Mesendoderm (in vitro differentiated cells): ENCODE results near the gene BMPR1B.

ENCODE experiments used
- DNase-seq: peaks from one replicate; pipeline ENCODE4 v3.0.0; 2013
- H2AK5ac ChIP-seq: 2 replicates; pipeline ENCODE4 v1.6.1; 2013; ENCODE audit warnings: low read length, inconsistent platforms
- H2BK120ac ChIP-seq: 2 replicates; pipeline ENCODE4 v1.6.1; 2013; ENCODE audit warnings: low read depth, mild to moderate bottlenecking, low read length, moderate library complexity, mixed read lengths
- H2BK15ac ChIP-seq: replicated peaks from 2 replicates; pipeline ENCODE4 v1.6.1; 2013; ENCODE audit warnings: low read depth, mild to moderate bottlenecking, moderate library complexity
- H2BK5ac ChIP-seq: 2 replicates; pipeline ENCODE4 v1.6.1; 2013; ENCODE audit warnings: low read length, inconsistent platforms
- H3K18ac ChIP-seq: 2 replicates; pipeline ENCODE4 v1.6.1; 2013; ENCODE audit warnings: mild to moderate bottlenecking, low read length, mixed read lengths
- H3K23ac ChIP-seq: one replicate; pipeline ENCODE4 v1.6.1; 2013; ENCODE audit warnings: low read length
- H3K27ac ChIP-seq: 2 replicates; pipeline ENCODE4 v1.5.1; 2013; ENCODE audit warnings: low read depth, mild to moderate bottlenecking, inconsistent platforms, low read length, moderate library complexity
- H3K27me3 ChIP-seq: 2 replicates; pipeline ENCODE4 v1.6.1; 2013; ENCODE audit warnings: low read length, control low read depth, mild to moderate bottlenecking, inconsistent platforms; ENCODE audit not compliant: insufficient read depth, poor library complexity
- H3K36me3 ChIP-seq: 2 replicates; pipeline ENCODE4 v1.6.1; 2013; ENCODE audit warnings: low read length, inconsistent platforms; ENCODE audit not compliant: control insufficient read depth, insufficient read depth
- H3K4ac ChIP-seq: one replicate; pipeline ENCODE4 v1.6.1; 2013; ENCODE audit warnings: low read depth, mild to moderate bottlenecking, low read length, moderate library complexity
- H3K4me1 ChIP-seq: 2 replicates; pipeline ENCODE4 v1.6.1; 2013; ENCODE audit warnings: low read depth, low read length, inconsistent platforms; ENCODE audit not compliant: control insufficient read depth
- H3K4me2 ChIP-seq: 2 replicates; pipeline ENCODE4 v1.6.1; 2013; ENCODE audit warnings: low read length
- H3K4me3 ChIP-seq: 2 replicates; pipeline ENCODE4 v1.5.1; 2013; ENCODE audit warnings: mild to moderate bottlenecking, low read length
- H3K56ac ChIP-seq: one replicate; pipeline ENCODE4 v1.6.1; 2013; ENCODE audit warnings: low read length
- H3K79me1 ChIP-seq: 2 replicates; pipeline ENCODE4 v1.6.1; 2013; ENCODE audit warnings: low read length, inconsistent platforms
- H3K79me2 ChIP-seq: 2 replicates; pipeline ENCODE4 v1.6.1; 2013; ENCODE audit warnings: mild to moderate bottlenecking, low read length; ENCODE audit not compliant: control insufficient read depth, insufficient read depth
- H3K9ac ChIP-seq: 2 replicates; pipeline ENCODE4 v1.6.1; 2013; ENCODE audit warnings: low read length, inconsistent platforms
- H4K5ac ChIP-seq: one replicate; pipeline ENCODE4 v1.6.1; 2013; ENCODE audit warnings: low read length
- H4K8ac ChIP-seq: one replicate; pipeline ENCODE4 v1.6.1; 2013; ENCODE audit warnings: low read depth, mild to moderate bottlenecking, control low read depth, low read length, moderate library complexity
- WGBS: extraction: QIAGEN DNeasy Blood & Tissue Kit; methylation state at CpG from one replicate; pipeline ENCODE4 v1.1.7; 2013; ENCODE audit warnings: low lambda C conversion rate, missing lambda C conversion rate; ENCODE audit not compliant: insufficient coverage; ENCODE audit errors: extremely low coverage; 5-methylcytosine and 5-hydroxymethylcytosine counted together

Gene BMPR1B

GRCh38 chr4:94882756-94883155 is 125.0 kb downstream of the BMPR1B start:
- no peak overlapping the region for H2BK120ac ChIP-seq
- no peak overlapping the region for H3K4me3 ChIP-seq
- H3K79me2 ChIP-seq, result no peaks in the 10 kb centered on the region
- H3K4ac ChIP-seq, result no peak overlapping the region
- H3K36me3 ChIP-seq, result no peaks in the 10 kb centered on the region
- no CpG with 5 or more reads among the region's 2 CpGs for WGBS
- H3K79me1 ChIP-seq, result no peaks in the 10 kb centered on the region
- no peak overlapping the region for H3K27ac ChIP-seq
- H3K27me3 ChIP-seq, result no peaks in the 10 kb centered on the region
- no peak overlapping the region for H3K4me2 ChIP-seq
- DNase-seq, result no peak
- H2AK5ac ChIP-seq, result no peak overlapping the region
- no peak overlapping the region for H3K18ac ChIP-seq
- no peak overlapping the region for H4K8ac ChIP-seq
- no peak overlapping the region for H2BK5ac ChIP-seq
- no peaks in the 10 kb centered on the region for H3K4me1 ChIP-seq
- no peak overlapping the region for H3K9ac ChIP-seq
- H3K56ac ChIP-seq, result no peak overlapping the region
- H2BK15ac ChIP-seq, result no peak overlapping the region
- H4K5ac ChIP-seq, result no peak overlapping the region
- H3K23ac ChIP-seq, result no peak overlapping the region

DNA sequence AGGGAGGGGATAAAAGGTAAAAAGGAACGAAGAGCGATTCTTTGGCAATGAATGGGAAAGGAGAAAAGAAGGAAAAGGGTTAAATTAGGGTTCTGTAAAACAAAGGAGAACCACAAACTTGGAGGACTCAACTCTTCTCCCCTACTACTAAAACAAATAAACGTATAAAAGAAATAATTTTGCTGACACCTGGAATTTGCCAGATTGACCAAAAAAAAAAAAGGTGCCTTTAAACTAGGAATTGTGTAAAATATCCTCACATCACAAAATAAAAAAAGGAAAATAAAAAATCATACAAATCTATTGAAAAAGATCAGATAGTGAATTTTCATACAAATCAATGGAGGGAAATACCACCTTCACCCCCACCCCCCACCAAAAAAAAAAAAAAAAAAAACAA is 129.3 kb downstream of the BMPR1B start:
- DNase-seq, result no peak
- H2BK5ac ChIP-seq, result no peak overlapping the region
- H3K56ac ChIP-seq, result no peak overlapping the region
- H3K79me1 ChIP-seq, result no peaks in the 10 kb centered on the region
- H2BK120ac ChIP-seq, result no peak overlapping the region
- no peak overlapping the region for H3K18ac ChIP-seq
- H2BK15ac ChIP-seq, result no peak overlapping the region
- H3K4ac ChIP-seq, result no peak overlapping the region
- no peak overlapping the region for H4K8ac ChIP-seq
- H3K4me1 ChIP-seq, result peaks cover 3% of the 10 kb centered on the region
- no peak overlapping the region for H3K27ac ChIP-seq
- no peak overlapping the region for H3K23ac ChIP-seq
- H3K36me3 ChIP-seq, result no peaks in the 10 kb centered on the region
- WGBS, result no CpG with 5 or more reads among the region's 3 CpGs
- H2AK5ac ChIP-seq, result no peak overlapping the region
- H3K4me2 ChIP-seq, result no peak overlapping the region
- no peak overlapping the region for H3K4me3 ChIP-seq
- no peaks in the 10 kb centered on the region for H3K79me2 ChIP-seq
- no peak overlapping the region for H3K9ac ChIP-seq
- H3K27me3 ChIP-seq, result no peaks in the 10 kb centered on the region
- no peak overlapping the region for H4K5ac ChIP-seq

- no peaks in the 10 kb centered on the region for H3K27me3 ChIP-seq
- H3K4me1 ChIP-seq, result peaks cover 3% of the 10 kb centered on the region
- H2BK15ac ChIP-seq, result no peak overlapping the region
- H3K27ac ChIP-seq, result peak overlapping the region; percentile 37
- H4K5ac ChIP-seq, result no peak overlapping the region
- H3K79me1 ChIP-seq, result no peaks in the 10 kb centered on the region
- no peak overlapping the region for H2BK5ac ChIP-seq
- peak overlapping the region; percentile 17 for H3K56ac ChIP-seq
- no peak overlapping the region for H3K4me3 ChIP-seq
- no peak overlapping the region for H4K8ac ChIP-seq
- H3K79me2 ChIP-seq, result no peaks in the 10 kb centered on the region
- H2BK120ac ChIP-seq, result no peak overlapping the region
- no peak overlapping the region for H3K4ac ChIP-seq
- H2AK5ac ChIP-seq, result no peak overlapping the region
- no peak overlapping the region for H3K23ac ChIP-seq
- no peak overlapping the region for H3K9ac ChIP-seq
- no peak overlapping the region for H3K4me2 ChIP-seq
- no peak overlapping the region for H3K18ac ChIP-seq
- no peaks in the 10 kb centered on the region for H3K36me3 ChIP-seq
- no CpG with 5 or more reads among the region's 1 CpG for whole genome bisulfite sequencing
- no peak for DNase-seq
Observed at GRCh38 chr4:94889523-94889922, 131.8 kb downstream of the BMPR1B start.

DNA sequence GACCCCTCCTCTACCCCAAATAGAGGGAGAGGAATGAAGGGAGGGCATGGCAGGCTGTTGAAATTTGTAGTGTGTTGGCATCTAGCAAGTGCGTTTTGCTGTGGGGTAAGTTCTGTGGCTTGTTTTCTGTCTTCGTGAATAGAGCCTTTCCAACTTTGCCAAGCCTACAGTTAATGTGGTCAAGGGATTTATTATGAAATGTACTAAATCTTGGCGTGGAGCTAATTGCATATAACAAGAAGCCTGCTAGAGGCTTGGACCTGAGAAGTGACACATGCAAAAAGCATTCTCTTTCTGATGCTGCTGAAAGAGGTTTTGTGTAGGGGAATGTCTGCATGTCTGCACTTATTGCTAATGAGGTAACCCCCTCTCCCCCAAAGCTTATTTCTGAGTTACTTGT is 132.2 kb downstream of the BMPR1B start:
- H4K5ac ChIP-seq, result no peak overlapping the region
- no peaks in the 10 kb centered on the region for H3K79me1 ChIP-seq
- H3K18ac ChIP-seq, result no peak overlapping the region
- H2AK5ac ChIP-seq, result no peak overlapping the region
- no peak overlapping the region for H2BK5ac ChIP-seq
- peaks cover 3% of the 10 kb centered on the region for H3K4me1 ChIP-seq
- H3K4me3 ChIP-seq, result no peak overlapping the region
- no peaks in the 10 kb centered on the region for H3K27me3 ChIP-seq
- no peak overlapping the region for H2BK15ac ChIP-seq
- H3K9ac ChIP-seq, result no peak overlapping the region
- H4K8ac ChIP-seq, result no peak overlapping the region
- WGBS, result no CpG with 5 or more reads among the region's 3 CpGs
- no peak overlapping the region for H2BK120ac ChIP-seq
- H3K56ac ChIP-seq, result peak overlapping the region; percentile 17
- no peaks in the 10 kb centered on the region for H3K79me2 ChIP-seq
- no peak overlapping the region for H3K23ac ChIP-seq
- no peaks in the 10 kb centered on the region for H3K36me3 ChIP-seq
- H3K4ac ChIP-seq, result no peak overlapping the region
- peak; percentile 72 for DNase-seq
- H3K4me2 ChIP-seq, result no peak overlapping the region
- peak overlapping the region; percentile 37 for H3K27ac ChIP-seq

DNA sequence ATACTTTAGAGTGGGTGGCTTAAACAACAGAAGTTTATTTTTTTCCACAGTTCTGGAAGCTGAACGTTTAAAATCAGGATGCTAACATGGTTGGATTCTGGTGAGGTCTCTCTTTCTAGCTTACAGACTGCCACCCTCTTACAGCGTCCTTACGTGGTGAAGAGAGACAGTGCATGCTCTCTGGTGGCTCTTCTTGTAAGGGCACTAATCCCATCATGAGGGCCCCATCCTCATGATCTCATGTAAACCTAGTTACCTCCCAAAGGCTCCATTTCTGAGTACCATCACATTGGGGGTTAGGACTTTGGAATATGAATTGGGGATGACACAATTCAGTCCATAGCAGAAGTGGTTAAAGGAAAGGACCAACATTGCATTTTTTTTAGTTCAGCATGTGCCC is 132.8 kb downstream of the BMPR1B start:
- Histone ChIP-seq H3K27me3 (no peaks in the 10 kb centered on the region), H3K79me1 (no peaks in the 10 kb centered on the region), H3K4me1 (peaks cover 3% of the 10 kb centered on the region), H3K27ac (no peak overlapping the region), H3K9ac (no peak overlapping the region), H2BK15ac (no peak overlapping the region), H3K4me3 (no peak overlapping the region), H4K5ac (no peak overlapping the region), H3K36me3 (no peaks in the 10 kb centered on the region), H3K79me2 (no peaks in the 10 kb centered on the region), H3K4me2 (no peak overlapping the region), H3K23ac (no peak overlapping the region), H2BK5ac (no peak overlapping the region), H2AK5ac (no peak overlapping the region), H2BK120ac (no peak overlapping the region), H4K8ac (no peak overlapping the region), H3K18ac (no peak overlapping the region), H3K56ac (no peak overlapping the region), H3K4ac (no peak overlapping the region)
- WGBS, result no CpG with 5 or more reads among the region's 3 CpGs
- no peak for DNase-seq

DNA sequence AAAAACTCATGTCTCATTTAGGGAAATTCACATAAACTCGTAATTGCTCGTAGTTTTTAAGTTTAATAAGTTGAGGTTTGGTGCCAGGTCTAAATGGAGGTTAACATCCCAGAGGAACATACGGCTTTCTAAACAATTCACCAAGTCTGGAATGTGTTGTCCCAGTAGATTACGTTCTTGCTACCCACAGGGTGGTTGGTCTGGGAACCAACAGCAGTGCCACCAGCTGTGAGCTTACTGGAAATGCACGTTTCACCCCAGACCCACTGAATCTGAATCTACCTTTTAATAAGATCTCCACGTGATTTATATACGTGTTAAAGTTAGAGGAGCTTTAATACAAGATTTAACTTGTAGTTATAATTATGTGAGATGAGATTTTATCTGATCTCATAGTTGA is 134.3 kb downstream of the BMPR1B start:
- no peaks in the 10 kb centered on the region for H3K79me2 ChIP-seq
- H2BK5ac ChIP-seq, result no peak overlapping the region
- no peak for DNase-seq
- no peak overlapping the region for H2BK120ac ChIP-seq
- H2AK5ac ChIP-seq, result no peak overlapping the region
- H3K36me3 ChIP-seq, result no peaks in the 10 kb centered on the region
- no peak overlapping the region for H3K56ac ChIP-seq
- H3K18ac ChIP-seq, result no peak overlapping the region
- H2BK15ac ChIP-seq, result no peak overlapping the region
- no peak overlapping the region for H3K27ac ChIP-seq
- WGBS, result 100% methylated on average over 1 of the region's 7 CpGs
- H3K4me3 ChIP-seq, result no peak overlapping the region
- no peak overlapping the region for H4K5ac ChIP-seq
- H3K4me2 ChIP-seq, result no peak overlapping the region
- H4K8ac ChIP-seq, result no peak overlapping the region
- no peaks in the 10 kb centered on the region for H3K79me1 ChIP-seq
- no peak overlapping the region for H3K23ac ChIP-seq
- H3K4ac ChIP-seq, result no peak overlapping the region
- peaks cover 4% of the 10 kb centered on the region for H3K4me1 ChIP-seq
- H3K27me3 ChIP-seq, result no peaks in the 10 kb centered on the region
- no peak overlapping the region for H3K9ac ChIP-seq
